ENCODE data around the gene NUS1.
"Not testable (repeated sequence)": the region's sequence is repeated elsewhere in the genome, so short reads cannot be mapped to it uniquely, and the experiment has no call there.

Gene NUS1

GRCh38 chr6:117684749-117685148 lies 9.5 kb downstream of the NUS1 start:
- TF ChIP-seq CTCF (conservative IDR thresholded peaks at IDR 0.05): no peak
- no peak for TF ChIP-seq ZFX (IDR thresholded peaks at IDR 0.05)
- H3K27ac ChIP-seq: no peak overlapping the region

DNA sequence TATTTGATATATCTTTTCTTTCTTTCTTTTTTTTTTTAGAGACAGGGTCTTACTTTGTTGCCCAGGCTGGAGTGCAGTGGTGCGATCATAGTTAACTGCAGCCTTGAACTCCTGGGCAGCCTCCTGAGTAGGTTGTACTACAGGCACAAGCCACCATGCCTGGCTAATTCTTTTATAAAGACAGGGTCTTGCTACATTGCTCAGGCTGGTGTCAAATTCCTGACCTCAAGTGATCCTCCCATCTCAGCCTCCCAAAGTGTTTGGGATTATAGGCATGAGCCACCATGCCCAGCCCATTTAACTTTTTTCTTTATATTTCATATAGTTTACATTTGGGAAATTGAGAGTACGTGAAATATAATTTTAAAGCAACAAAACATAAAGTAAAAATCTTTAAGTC lies 10.1 kb downstream of the NUS1 start:
- no peak overlapping the region for H3K27ac ChIP-seq
- no peak for TF ChIP-seq CTCF (conservative IDR thresholded peaks at IDR 0.05)
- no peak for TF ChIP-seq ZFX (IDR thresholded peaks at IDR 0.05)

GRCh38 chr6:117687021-117687648 lies 11.9 kb downstream of the NUS1 start:
- no peak overlapping the region for H3K27ac ChIP-seq
- TF ChIP-seq ZFX (IDR thresholded peaks at IDR 0.05): no peak
- TF ChIP-seq CTCF (conservative IDR thresholded peaks at IDR 0.05): no peak

DNA sequence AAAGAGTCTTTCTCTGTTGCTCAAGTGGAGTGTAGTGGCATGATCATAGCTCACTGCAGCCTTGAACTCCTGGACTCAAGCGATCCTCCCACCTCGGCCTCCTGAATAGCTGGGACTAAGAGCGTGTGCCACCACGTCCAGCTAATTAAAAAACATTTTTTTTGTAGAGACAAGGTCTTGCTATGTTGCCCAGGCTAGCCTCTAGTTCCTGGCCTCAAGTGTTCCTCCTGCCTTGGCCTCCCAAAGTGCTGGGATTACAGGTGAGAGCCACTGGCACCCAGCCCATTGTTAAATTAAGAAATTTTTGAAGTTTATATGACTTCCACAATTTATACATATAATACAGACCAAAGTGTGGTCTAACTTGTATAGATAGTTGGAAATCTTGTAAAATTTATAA lies 14.3 kb downstream of the NUS1 start:
- not testable (repeated sequence) for H3K27ac ChIP-seq

DNA sequence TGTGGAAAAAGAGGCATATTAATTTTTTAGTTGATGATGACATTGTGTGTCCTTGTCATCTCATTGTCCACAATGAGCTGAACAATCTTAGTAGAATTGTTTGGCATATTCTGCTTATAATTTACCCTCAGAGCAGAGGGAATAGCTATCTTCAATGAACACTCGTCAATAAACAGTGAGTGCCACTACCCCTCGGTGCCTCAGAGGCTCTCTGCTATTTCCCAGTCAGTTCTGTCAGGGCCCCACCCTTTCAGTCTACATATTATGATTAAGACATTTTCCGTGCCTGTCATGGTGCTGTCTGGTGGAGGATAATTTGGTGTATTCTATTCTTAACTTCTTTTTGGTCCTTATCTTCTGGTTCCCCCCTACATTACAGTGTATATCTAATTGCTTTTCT lies 31.2 kb downstream of the NUS1 start:
- no peak overlapping the region for H3K27ac ChIP-seq

GRCh38 chr6:117706936-117707509 lies 31.8 kb downstream of the NUS1 start:
- not testable (repeated sequence) for H3K27ac ChIP-seq

More for the DNA sequence above, 31.2 kb downstream of the NUS1 start:
- no peak for TF ChIP-seq CTCF (conservative IDR thresholded peaks at IDR 0.05)
- TF ChIP-seq ZFX (IDR thresholded peaks at IDR 0.05): no peak

GRCh38 chr6:117711369-117711768 lies 36.1 kb downstream of the NUS1 start:
- no peak overlapping the region for H3K27ac ChIP-seq
- TF ChIP-seq CTCF (conservative IDR thresholded peaks at IDR 0.05) (peak; percentile 1; the same call in 1 of the 2 replicates), ZFX (IDR thresholded peaks at IDR 0.05) (no peak)

GRCh38 chr6:117718895-117719294 lies 43.6 kb downstream of the NUS1 start:
- no peak overlapping the region for H3K27ac ChIP-seq
- TF ChIP-seq ZFX (IDR thresholded peaks at IDR 0.05) (no peak), CTCF (conservative IDR thresholded peaks at IDR 0.05) (no peak)

GRCh38 chr6:117721520-117721919 lies 46.3 kb downstream of the NUS1 start:
- H3K27ac ChIP-seq: not testable (repeated sequence)
